HCT116 (cell line): ENCODE data around the gene GOLIM4. TPM values are rescaled to one million over a fixed set of nuclear protein-coding genes. Genes with fewer than 3 reads are reported as not detected.

Experiments
- ATAC-seq: fragments of 200-7000 bp; cut with Tn5 transposase; 2 replicates; pipeline ENCODE4 v1.9.1; 2020; ENCODE audit warnings: mild to moderate bottlenecking, moderate library complexity
- BruUV-seq: library from RNA; stranded (reverse); fragments of 400-500 nt; replicated peaks from 2 replicates; lab custom pipeline; 2021; lab: Mats Ljungman, UMichigan
- CTCF ChIA-PET: fragments of 300-600 bp; sonication (Branson Sonifier 250); formaldehyde crosslinking; loops from one replicate; lab custom pipeline; 2021; ENCODE audit warnings: antibody characterized with exemption; lab: Charles Lee
- POLR2A ChIA-PET: fragments of 300-600, 350-600 bp; sonication (Branson Sonifier 250); formaldehyde crosslinking; loops from one replicate; lab custom pipeline; 2021; ENCODE audit warnings: antibody characterized with exemption; lab: Charles Lee
- RAD21 ChIA-PET, 2 experiments: fragments of 300-600 bp; sonication (Branson Sonifier 250); formaldehyde crosslinking; loops; one replicate each; lab custom pipeline; 2023; ENCODE audit warnings: low total read pairs in 2 of 2; ENCODE audit not compliant: uncharacterized antibody in 2 of 2, unreplicated experiment in 2 of 2, low non-redundant PET in 1 of 2; lab: Charles Lee
- DNase-seq: peaks from one replicate; pipeline ENCODE4 v3.0.0-alpha.2; 2010; ENCODE audit warnings: low read depth, low spot score
- H2AFZ ChIP-seq: fragments of 200-600 bp; shearing (Covaris generic), sonication (generic); 2 replicates; pipeline ENCODE4 v1.6.1; 2017; ENCODE audit warnings: low read depth, mixed run types, mixed read lengths, antibody characterized with exemption, low read length; ENCODE audit not compliant: poor library complexity, severe bottlenecking
- H3K27ac ChIP-seq: 2 replicates; pipeline ENCODE4 v1.5.1; 2012; ENCODE audit warnings: low read depth, low read length
- H3K27me3 ChIP-seq: fragments of 200-600 bp; sonication (generic); 2 replicates; pipeline ENCODE4 v1.6.1; 2016; ENCODE audit warnings: mixed run types, low read length, mixed read lengths; ENCODE audit not compliant: insufficient read depth
- H3K36me3 ChIP-seq, 2 experiments: fragments of 200-500 bp in 1 of 2; fragments of 200-600 bp in 1 of 2; sonication (Bioruptor generic) in 1 of 2; sonication (generic) in 1 of 2; 2 replicates each; pipeline versions ENCODE4 v1.5.1 to v1.6.1; 2014 to 2016; ENCODE audit warnings: low read length in 2 of 2, inconsistent platforms in 1 of 2, mixed read lengths in 1 of 2, mixed run types in 1 of 2; ENCODE audit not compliant: insufficient read depth in 2 of 2, control insufficient read depth in 1 of 2
- H3K4me1 ChIP-seq, 2 experiments: fragments of 200-600 bp in 1 of 2; sonication (generic) in 1 of 2; 2 replicates each; pipeline versions ENCODE4 v1.5.1 to v1.6.1; 2012 to 2017; ENCODE audit warnings: low read length in 2 of 2, inconsistent platforms in 1 of 2, mild to moderate bottlenecking in 1 of 2, mixed read lengths in 1 of 2, mixed run types in 1 of 2, moderate library complexity in 1 of 2; ENCODE audit not compliant: insufficient read depth in 2 of 2, control insufficient read depth in 1 of 2
- H3K4me2 ChIP-seq: fragments of 200-600 bp; sonication (generic); 2 replicates; pipeline ENCODE4 v1.6.1; 2017; ENCODE audit warnings: mixed run types, low read length, mixed read lengths
- H3K4me3 ChIP-seq, 2 experiments: fragments of 200-600 bp in 1 of 2; sonication (generic) in 1 of 2; replicated peaks in 1 of 2; 2 replicates each; pipeline ENCODE4 v1.5.1; 2011 to 2016; ENCODE audit warnings: low read length in 2 of 2, control low read depth in 1 of 2, low read depth in 1 of 2, mild to moderate bottlenecking in 1 of 2, mixed read lengths in 1 of 2, mixed run types in 1 of 2
- H3K79me2 ChIP-seq: fragments of 200-600 bp; sonication (generic); 2 replicates; pipeline ENCODE4 v1.6.1; 2017; ENCODE audit warnings: mild to moderate bottlenecking, mixed run types, low read length, moderate library complexity, mixed read lengths; ENCODE audit not compliant: insufficient read depth
- H3K9ac ChIP-seq: fragments of 200-600 bp; sonication (generic); 2 replicates; pipeline ENCODE4 v1.6.1; 2016; ENCODE audit warnings: low read length, mixed read lengths
- H3K9me2 ChIP-seq: fragments of 200-600 bp; sonication (generic), shearing (Covaris generic); 2 replicates; pipeline ENCODE4 v1.6.1; 2017; ENCODE audit warnings: mixed run types, mild to moderate bottlenecking, moderate library complexity; ENCODE audit not compliant: insufficient read depth
- H3K9me3 ChIP-seq, 2 experiments: fragments of 200-500 bp in 1 of 2; fragments of 200-600 bp in 1 of 2; sonication (Bioruptor generic) in 1 of 2; sonication (generic) in 1 of 2; 2 replicates each; pipeline ENCODE4 v1.6.1; 2014 to 2017; ENCODE audit warnings: low read length in 2 of 2, mixed read lengths in 2 of 2, inconsistent platforms in 1 of 2, low read depth in 1 of 2, mild to moderate bottlenecking in 1 of 2, mixed run types in 1 of 2, moderate library complexity in 1 of 2; ENCODE audit not compliant: control insufficient read depth in 1 of 2, insufficient read depth in 1 of 2
- H4K20me1 ChIP-seq: fragments of 200-600 bp; sonication (generic), shearing (Covaris generic); 2 replicates; pipeline ENCODE4 v1.6.1; 2017; ENCODE audit warnings: mixed run types, mild to moderate bottlenecking, moderate library complexity; ENCODE audit not compliant: insufficient read depth
- ATF3 ChIP-seq: IDR thresholded peaks from 2 replicates; pipeline ENCODE4 v1.6.1; 2012
- CTCF ChIP-seq, 3 experiments: fragments of 200-600 bp in 1 of 3; sonication (generic) in 1 of 3; IDR thresholded peaks in 2 of 3; conservative IDR thresholded peaks in 1 of 3; 2 replicates each; pipeline ENCODE4 v1.5.1; 2012 to 2017; ENCODE audit warnings: low read depth in 2 of 3, low read length in 2 of 3, antibody characterized with exemption in 1 of 3, borderline replicate concordance in 1 of 3, control low read depth in 1 of 3, mild to moderate bottlenecking in 1 of 3, mixed read lengths in 1 of 3, mixed run types in 1 of 3, moderate library complexity in 1 of 3; ENCODE audit not compliant: insufficient read depth in 1 of 3
- EGR1 ChIP-seq: IDR thresholded peaks from 2 replicates; pipeline ENCODE4 v1.6.1; 2012; ENCODE audit warnings: low read depth
- ELF1 ChIP-seq: IDR thresholded peaks from 2 replicates; pipeline ENCODE4 v1.6.1; 2012; ENCODE audit warnings: low read depth, borderline replicate concordance
- EZH2 ChIP-seq: fragments of 200-600 bp; sonication (generic); IDR thresholded peaks from 2 replicates; pipeline ENCODE4 v1.6.1; 2017; ENCODE audit warnings: antibody characterized with exemption, mixed run types
- EZH2phosphoT487 ChIP-seq: fragments of 200-600 bp; IDR thresholded peaks from 2 replicates; pipeline ENCODE4 v1.6.1; 2018; ENCODE audit warnings: antibody characterized with exemption, borderline replicate concordance
- FOSL1 ChIP-seq: IDR thresholded peaks from 2 replicates; pipeline ENCODE4 v1.6.1; 2012; ENCODE audit warnings: low read depth
- POLR2A ChIP-seq: IDR thresholded peaks from 2 replicates; pipeline ENCODE4 v1.7.0; 2011; ENCODE audit warnings: borderline replicate concordance; ENCODE audit not compliant: insufficient read depth, insufficient read length; ENCODE audit errors: extremely low read depth
- POLR2AphosphoS5 ChIP-seq: IDR thresholded peaks from 2 replicates; pipeline ENCODE4 v1.6.1; 2011; ENCODE audit warnings: mild to moderate bottlenecking, low read depth, low read length, moderate library complexity
- RAD21 ChIP-seq: IDR thresholded peaks from 2 replicates; pipeline ENCODE4 v1.6.1; 2012; ENCODE audit warnings: low read depth, mild to moderate bottlenecking
- SIN3A ChIP-seq: IDR thresholded peaks from 2 replicates; pipeline ENCODE4 v1.6.1; 2012; ENCODE audit warnings: low read depth
- SP1 ChIP-seq: IDR thresholded peaks from 2 replicates; pipeline ENCODE4 v1.6.1; 2012; ENCODE audit warnings: low read depth
- SRF ChIP-seq: IDR thresholded peaks from 2 replicates; pipeline ENCODE4 v1.6.1; 2012; ENCODE audit warnings: low read depth
- TCF7L2 ChIP-seq: IDR thresholded peaks from 2 replicates; pipeline ENCODE4 v1.7.0; 2011; ENCODE audit warnings: borderline replicate concordance, inconsistent platforms; ENCODE audit not compliant: insufficient read depth, insufficient read length; ENCODE audit errors: extremely low read depth
- YY1 ChIP-seq: IDR thresholded peaks from 2 replicates; pipeline ENCODE4 v1.6.1; 2011; ENCODE audit warnings: low read length, low read depth, moderate library complexity, mild to moderate bottlenecking; ENCODE audit not compliant: insufficient replicate concordance; ENCODE audit errors: extremely low read depth
- ZFX ChIP-seq: fragments of 450-650 bp; IDR thresholded peaks from 2 replicates; pipeline ENCODE4 v1.6.1; 2017
- intact Hi-C: fragments of 100-400 bp; cut with micrococcal nuclease; formaldehyde crosslinking; loops from 2 replicates; pipeline ENCODE4 v1.10.0; 2022
- total RNA-seq: library from RNA; stranded (reverse); gene quantifications from one replicate; pipeline ENCODE4 v1.2.1, GENCODE V29; 2021; ENCODE audit not compliant: unreplicated experiment

The GOLIM4 gene
- total RNA-seq, 1 experiment from 2014 or later = 10.6 TPM

- H2AFZ ChIP-seq = no peak overlapping the region
- no peaks in the 10 kb centered on the region for H3K9me2 ChIP-seq
- H3K79me2 ChIP-seq = no peaks in the 10 kb centered on the region
- no peaks in the 10 kb centered on the region for H3K36me3 ChIP-seq
- BruUV-seq = no TSS peak
- H3K4me2 ChIP-seq = no peak overlapping the region
- no peak for ATAC-seq
- no peaks in the 10 kb centered on the region for H3K9me3 ChIP-seq
- no peak overlapping the region for H3K4me3 ChIP-seq
- CTCF ChIA-PET = no interaction called here
- RAD21 ChIA-PET = no interaction called here
- intact Hi-C loops = no loop called here
- POLR2A ChIA-PET = no interaction called here
- H3K27ac ChIP-seq = no peak overlapping the region
- H4K20me1 ChIP-seq = no peaks in the 10 kb centered on the region
- no peaks in the 10 kb centered on the region for H3K4me1 ChIP-seq
- DNase-seq = no peak
- no peaks in the 10 kb centered on the region for H3K27me3 ChIP-seq
- no peak overlapping the region for H3K9ac ChIP-seq
- no peak for TF ChIP-seq RAD21
- TF ChIP-seq TCF7L2 = no peak
- no peak for TF ChIP-seq EGR1
- no peak for TF ChIP-seq SRF
- TF ChIP-seq FOSL1 = no peak
- TF ChIP-seq EZH2 = no peak
- TF ChIP-seq ZFX = no peak
- no peak for TF ChIP-seq SP1
- no peak for TF ChIP-seq YY1
- no peak for TF ChIP-seq POLR2AphosphoS5
- no peak for TF ChIP-seq ELF1
- TF ChIP-seq CTCF (IDR thresholded peaks at IDR 0.05 in 2 of 3, conservative IDR thresholded peaks at IDR 0.05 in 1 of 3; ENCODE audit: borderline replicate concordance in 1 of 3, insufficient read depth in 1 of 3, low read depth in 2 of 3, low read length in 2 of 3) = no peak
- no peak for TF ChIP-seq SIN3A
- no peak for TF ChIP-seq POLR2A
- TF ChIP-seq EZH2phosphoT487 = no peak
- no peak for TF ChIP-seq ATF3
Observed at GRCh38 chr3:168121184-168122017, 25.7 kb upstream of the GOLIM4 start.
